GM12872 (cell line): ENCODE data around the gene DPYD.

Source experiments
- CTCF ChIP-seq: IDR thresholded peaks from 3 replicates; pipeline ENCODE4 v1.5.1; 2011; ENCODE audit warnings: low read depth, mild to moderate bottlenecking, low read length, moderate library complexity; ENCODE audit not compliant: insufficient read depth

Gene DPYD

GRCh38 chr1:97140611-97141010 lies 780.2 kb downstream of the DPYD start:
- TF ChIP-seq CTCF = no peak

DNA sequence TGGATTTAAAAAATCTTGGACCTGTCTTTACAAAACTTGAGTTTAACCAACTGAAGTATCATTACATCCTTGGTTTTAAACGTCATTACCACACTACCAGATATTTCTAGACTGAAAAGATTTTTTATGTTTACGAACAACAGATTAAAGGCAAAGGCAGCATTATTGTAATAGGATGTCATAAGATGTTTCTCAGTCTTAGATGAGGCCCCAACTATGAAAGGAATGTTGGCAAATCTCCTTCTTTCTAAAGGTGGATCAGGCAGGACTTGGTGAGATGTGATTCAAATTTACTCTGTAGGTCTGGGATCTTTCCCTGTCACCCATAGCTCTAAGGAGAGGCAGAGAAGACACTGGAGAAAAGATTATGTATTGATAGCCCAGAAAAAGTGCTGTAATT lies 781.3 kb downstream of the DPYD start:
- TF ChIP-seq CTCF = no peak

DNA sequence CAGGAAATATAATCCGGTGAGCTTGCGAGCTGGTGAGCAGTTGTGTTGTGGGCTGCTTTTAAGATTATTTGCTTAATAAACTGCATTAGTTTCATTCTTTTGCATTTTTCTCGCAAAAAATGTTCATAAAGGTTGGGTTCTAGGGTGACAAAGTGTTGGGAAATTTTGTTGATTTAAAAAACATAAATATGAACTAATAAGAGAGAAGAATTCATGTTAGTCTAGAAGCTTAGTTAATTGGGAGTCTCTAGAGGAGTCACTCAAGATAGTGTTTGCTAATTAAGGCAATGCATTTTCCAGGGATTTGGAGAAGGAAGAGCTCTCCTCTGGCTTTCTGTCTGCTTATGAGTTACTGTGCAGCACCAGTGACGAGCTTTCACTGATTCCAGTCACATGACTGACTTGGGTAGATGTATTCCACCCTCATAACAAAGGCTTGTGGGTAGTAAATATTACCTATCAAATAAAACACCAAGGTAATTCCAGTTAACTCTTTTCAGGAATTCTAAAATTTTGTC lies 782.3 kb downstream of the DPYD start:
- no peak for TF ChIP-seq CTCF

GRCh38 chr1:97137862-97138514 lies 782.8 kb downstream of the DPYD start:
- TF ChIP-seq CTCF = peak; percentile 71

GRCh38 chr1:97136996-97137395 lies 783.8 kb downstream of the DPYD start:
- TF ChIP-seq CTCF = no peak

DNA sequence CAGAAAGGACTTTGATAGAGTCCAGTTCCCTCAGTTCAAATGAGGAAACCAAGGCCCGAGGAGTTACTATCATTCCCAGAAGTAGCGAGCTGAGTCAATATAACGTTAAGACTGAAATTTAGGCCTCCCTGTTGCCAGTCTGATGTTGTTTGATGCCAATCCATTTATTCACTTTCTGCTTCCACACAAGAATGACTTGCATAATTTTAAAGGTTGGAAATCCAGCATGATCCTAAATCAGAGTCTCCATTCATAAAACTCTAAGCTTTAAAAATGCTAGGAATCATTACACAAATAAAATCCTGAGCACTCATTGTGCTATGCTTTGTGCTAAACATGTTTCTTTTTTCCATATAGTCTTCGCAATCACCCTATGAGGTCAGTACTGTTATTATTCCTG lies 784.9 kb downstream of the DPYD start:
- no peak for TF ChIP-seq CTCF

DNA sequence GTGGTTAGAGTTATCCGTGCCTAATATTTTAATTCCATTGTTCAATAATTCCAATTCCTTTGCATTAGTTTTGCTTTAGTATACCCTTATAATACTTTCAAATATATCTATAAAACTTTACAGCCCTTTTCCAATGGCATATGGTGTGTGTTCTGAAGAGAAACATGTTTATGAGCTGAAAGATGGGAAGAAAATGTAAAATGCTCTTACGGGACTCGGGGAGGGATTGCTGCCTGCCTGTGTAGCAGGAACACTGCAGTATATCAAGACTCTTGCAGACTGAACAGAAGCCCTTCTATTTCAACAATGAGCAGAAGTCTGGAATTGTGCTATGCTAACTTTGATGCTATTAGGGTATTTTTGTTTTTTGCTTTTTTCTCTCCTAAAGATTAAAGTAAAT lies 792.4 kb downstream of the DPYD start:
- no peak for TF ChIP-seq CTCF
